Keratinocyte (primary cell): ENCODE measurements around the gene C4orf36.

Experiments used
- EZH2 ChIP-seq: IDR thresholded peaks from one replicate; pipeline ENCODE4 v1.6.1; 2012; ENCODE audit warnings: inconsistent platforms, mild to moderate bottlenecking, low read length, moderate library complexity
- TF ChIP-seq, protein P1 (sequence below), 3 experiments: IDR thresholded peaks in 1 of 3; conservative IDR thresholded peaks in 1 of 3; optimal IDR thresholded peaks in 1 of 3; 2 replicates in 2 of 3; 3 replicates in 1 of 3; pipeline versions ENCODE3 to v1.5.1; 2011; ENCODE audit warnings: low read length in 3 of 3, mild to moderate bottlenecking in 3 of 3, moderate library complexity in 2 of 3, control low read depth in 1 of 3, inconsistent platforms in 1 of 3; ENCODE audit not compliant: insufficient read depth in 2 of 3; ENCODE audit errors: extremely low read depth in 1 of 3

DNA sequence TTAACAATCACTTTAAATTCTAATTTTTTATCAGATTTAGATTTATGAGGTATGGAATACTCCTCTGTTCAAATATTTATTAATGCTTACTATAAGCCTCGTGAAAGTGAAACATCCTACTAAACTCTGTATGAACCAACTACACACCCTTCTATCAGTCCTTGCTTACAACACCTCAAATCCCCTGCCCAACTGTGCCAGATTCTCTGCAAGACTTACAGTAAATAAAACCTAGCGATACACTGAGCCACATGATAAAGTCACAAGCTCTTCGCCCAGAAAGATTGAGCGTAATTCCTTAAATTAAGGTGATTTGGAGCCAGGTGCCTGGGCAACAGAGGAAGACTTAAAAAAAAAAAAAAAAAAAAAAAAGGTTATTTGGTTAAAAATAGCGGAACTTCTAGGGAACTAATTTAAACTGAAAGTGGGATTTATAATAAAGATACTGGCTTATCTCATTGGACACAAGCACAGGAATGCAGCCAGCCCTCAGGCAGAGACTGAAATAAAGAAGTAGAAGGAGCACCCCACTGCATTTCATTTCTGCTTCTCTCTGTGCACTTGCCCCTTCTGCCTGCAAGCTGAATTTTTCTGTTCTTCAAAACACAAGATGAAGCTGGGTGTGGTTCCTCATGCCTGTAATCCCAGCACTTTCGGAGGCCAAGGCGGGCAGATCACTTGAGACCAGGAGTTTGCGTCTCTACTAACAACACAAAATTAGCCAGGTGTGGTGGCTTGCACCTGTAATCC, 17.5 kb upstream of the C4orf36 start:
- TF ChIP-seq, protein P1, sequence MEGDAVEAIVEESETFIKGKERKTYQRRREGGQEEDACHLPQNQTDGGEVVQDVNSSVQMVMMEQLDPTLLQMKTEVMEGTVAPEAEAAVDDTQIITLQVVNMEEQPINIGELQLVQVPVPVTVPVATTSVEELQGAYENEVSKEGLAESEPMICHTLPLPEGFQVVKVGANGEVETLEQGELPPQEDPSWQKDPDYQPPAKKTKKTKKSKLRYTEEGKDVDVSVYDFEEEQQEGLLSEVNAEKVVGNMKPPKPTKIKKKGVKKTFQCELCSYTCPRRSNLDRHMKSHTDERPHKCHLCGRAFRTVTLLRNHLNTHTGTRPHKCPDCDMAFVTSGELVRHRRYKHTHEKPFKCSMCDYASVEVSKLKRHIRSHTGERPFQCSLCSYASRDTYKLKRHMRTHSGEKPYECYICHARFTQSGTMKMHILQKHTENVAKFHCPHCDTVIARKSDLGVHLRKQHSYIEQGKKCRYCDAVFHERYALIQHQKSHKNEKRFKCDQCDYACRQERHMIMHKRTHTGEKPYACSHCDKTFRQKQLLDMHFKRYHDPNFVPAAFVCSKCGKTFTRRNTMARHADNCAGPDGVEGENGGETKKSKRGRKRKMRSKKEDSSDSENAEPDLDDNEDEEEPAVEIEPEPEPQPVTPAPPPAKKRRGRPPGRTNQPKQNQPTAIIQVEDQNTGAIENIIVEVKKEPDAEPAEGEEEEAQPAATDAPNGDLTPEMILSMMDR (optimal IDR thresholded peaks at IDR 0.05 in 1 of 3, IDR thresholded peaks at IDR 0.05 in 1 of 3, conservative IDR thresholded peaks at IDR 0.05 in 1 of 3; ENCODE audit: extremely low read depth in 1 of 3, insufficient read depth in 2 of 3, low read length in 3 of 3), result no peak
- no peak for TF ChIP-seq EZH2
